ENCODE results near the gene TBC1D17. TPM values are rescaled to one million over a fixed set of nuclear protein-coding genes. Genes with fewer than 3 reads are reported as not detected.
A peak's percentile ranks its signal among the peaks of the same experiment; 100 is the strongest.

TBC1D17 gene
- total RNA-seq, 2 donors from 2014 or later: 33.0 to 51.4 TPM

DNA sequence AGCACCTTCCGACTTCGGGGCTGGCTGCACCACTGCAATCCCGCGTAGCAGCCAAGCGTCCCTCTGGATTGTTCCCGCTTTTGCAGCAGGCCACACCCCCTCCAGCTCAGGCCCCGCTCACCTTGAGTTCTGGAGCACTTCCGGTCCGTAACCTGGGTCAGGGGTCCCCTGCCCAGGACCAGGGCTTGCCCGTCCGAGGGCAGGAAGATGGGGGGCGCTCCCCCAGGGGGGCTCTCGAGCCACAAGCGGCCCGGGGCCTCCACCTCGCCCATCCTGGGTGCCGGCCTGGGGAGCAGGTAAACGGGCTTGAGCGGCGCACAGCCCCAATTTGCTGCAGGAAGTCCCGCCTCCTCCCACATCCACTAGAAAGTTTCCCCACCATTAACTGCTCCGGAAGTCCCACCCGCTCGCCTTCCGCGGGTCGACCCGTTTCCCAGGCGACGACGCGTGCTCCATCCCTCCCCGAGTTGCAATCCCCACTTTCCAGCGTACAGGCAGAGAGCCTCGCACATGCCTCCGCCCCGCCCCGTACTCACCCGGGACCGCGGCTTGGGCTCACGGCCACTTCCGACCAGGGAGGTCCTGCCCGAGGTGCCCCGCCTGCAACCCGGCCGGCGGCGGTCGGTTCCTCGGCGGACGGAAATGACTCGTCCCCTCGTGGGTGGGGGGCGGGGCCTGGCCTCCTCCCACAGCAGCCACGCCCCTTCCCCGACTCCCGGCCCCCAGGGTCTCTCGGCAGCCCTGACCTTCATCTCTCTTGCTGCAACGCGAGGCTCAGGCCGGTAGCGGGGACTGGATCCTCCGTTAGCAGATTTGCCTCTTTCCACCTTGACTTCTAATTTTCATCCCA, 10.3 kb upstream of the TBC1D17 start, which contains the start of gene PNKP:
Gene PNKP (minus strand): TSS at position 644 of the 850 bp plus-strand sequence. CDS start 372 bp downstream, at position 272.
- peak; percentile 91 for TF ChIP-seq POLR2AphosphoS5 (IDR thresholded peaks at IDR 0.05)
- TF ChIP-seq, protein P1, sequence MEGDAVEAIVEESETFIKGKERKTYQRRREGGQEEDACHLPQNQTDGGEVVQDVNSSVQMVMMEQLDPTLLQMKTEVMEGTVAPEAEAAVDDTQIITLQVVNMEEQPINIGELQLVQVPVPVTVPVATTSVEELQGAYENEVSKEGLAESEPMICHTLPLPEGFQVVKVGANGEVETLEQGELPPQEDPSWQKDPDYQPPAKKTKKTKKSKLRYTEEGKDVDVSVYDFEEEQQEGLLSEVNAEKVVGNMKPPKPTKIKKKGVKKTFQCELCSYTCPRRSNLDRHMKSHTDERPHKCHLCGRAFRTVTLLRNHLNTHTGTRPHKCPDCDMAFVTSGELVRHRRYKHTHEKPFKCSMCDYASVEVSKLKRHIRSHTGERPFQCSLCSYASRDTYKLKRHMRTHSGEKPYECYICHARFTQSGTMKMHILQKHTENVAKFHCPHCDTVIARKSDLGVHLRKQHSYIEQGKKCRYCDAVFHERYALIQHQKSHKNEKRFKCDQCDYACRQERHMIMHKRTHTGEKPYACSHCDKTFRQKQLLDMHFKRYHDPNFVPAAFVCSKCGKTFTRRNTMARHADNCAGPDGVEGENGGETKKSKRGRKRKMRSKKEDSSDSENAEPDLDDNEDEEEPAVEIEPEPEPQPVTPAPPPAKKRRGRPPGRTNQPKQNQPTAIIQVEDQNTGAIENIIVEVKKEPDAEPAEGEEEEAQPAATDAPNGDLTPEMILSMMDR (IDR thresholded peaks at IDR 0.05): no peak
- peak; percentile 61 for TF ChIP-seq POLR2A (IDR thresholded peaks at IDR 0.05)
- peaks cover 9% of the 10 kb centered on the region for H3K4me1 ChIP-seq (replicated peaks)
- intact Hi-C loops (cut with DNase I): no loop called here
- under 1% methylated on average over 60 of the region's 65 CpGs for WGBS
- no peaks in the 10 kb centered on the region for H3K9me3 ChIP-seq
- peak within 1 kb of the TSS; percentile 90 to 91 for H3K27ac ChIP-seq
- peak within 1 kb of the TSS; percentile 69 to 70 for H3K4me3 ChIP-seq
- H3K36me3 ChIP-seq: peaks cover 0 to 9% of the 10 kb centered on the region in 2 donors
- no peaks in the 10 kb centered on the region for H3K27me3 ChIP-seq (replicated peaks; ENCODE audit: insufficient read depth)
- DNase-seq (ENCODE audit: low spot score): peak; percentile 90

DNA sequence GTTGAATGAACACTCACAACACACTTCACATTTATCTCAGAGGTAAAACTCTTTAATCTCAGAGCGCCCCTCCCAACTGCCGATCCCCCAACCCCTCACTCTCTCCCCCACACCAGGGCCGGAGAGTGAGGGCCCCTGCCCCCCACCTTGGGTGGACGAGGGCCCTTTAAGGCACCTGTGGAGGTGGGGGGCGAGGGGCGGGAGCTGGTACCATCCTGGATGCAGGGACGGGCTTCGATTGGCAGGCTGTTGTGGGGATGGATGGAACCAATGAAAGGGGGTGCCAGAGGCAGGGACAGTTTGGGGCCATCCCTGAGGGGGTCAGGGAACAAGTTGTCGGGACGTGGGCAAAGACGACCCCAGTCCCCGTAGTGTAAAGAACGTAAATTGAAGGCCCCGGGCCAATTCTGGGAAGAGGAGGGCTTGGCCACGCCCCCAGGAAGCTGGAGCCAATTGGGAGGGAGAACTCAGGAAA, 8.5 kb upstream of the TBC1D17 start:
- H3K4me3 ChIP-seq: peak overlapping the region; percentile 20 to 27
- 3% methylated on average over 15 of the region's 15 CpGs for WGBS
- no peak for DNase-seq (ENCODE audit: low spot score)
- peaks cover 9% of the 10 kb centered on the region for H3K4me1 ChIP-seq (replicated peaks)
- peak overlapping the region; percentile 90 to 91 for H3K27ac ChIP-seq
- no peaks in the 10 kb centered on the region for H3K9me3 ChIP-seq
- no peaks in the 10 kb centered on the region for H3K27me3 ChIP-seq (replicated peaks; ENCODE audit: insufficient read depth)
- intact Hi-C loops (cut with DNase I): no loop called here
- no peak for TF ChIP-seq POLR2A (IDR thresholded peaks at IDR 0.05)
- TF ChIP-seq, protein P1 (IDR thresholded peaks at IDR 0.05): no peak
- peaks cover 0 to 1% of the 10 kb centered on the region in 2 donors for H3K36me3 ChIP-seq

DNA sequence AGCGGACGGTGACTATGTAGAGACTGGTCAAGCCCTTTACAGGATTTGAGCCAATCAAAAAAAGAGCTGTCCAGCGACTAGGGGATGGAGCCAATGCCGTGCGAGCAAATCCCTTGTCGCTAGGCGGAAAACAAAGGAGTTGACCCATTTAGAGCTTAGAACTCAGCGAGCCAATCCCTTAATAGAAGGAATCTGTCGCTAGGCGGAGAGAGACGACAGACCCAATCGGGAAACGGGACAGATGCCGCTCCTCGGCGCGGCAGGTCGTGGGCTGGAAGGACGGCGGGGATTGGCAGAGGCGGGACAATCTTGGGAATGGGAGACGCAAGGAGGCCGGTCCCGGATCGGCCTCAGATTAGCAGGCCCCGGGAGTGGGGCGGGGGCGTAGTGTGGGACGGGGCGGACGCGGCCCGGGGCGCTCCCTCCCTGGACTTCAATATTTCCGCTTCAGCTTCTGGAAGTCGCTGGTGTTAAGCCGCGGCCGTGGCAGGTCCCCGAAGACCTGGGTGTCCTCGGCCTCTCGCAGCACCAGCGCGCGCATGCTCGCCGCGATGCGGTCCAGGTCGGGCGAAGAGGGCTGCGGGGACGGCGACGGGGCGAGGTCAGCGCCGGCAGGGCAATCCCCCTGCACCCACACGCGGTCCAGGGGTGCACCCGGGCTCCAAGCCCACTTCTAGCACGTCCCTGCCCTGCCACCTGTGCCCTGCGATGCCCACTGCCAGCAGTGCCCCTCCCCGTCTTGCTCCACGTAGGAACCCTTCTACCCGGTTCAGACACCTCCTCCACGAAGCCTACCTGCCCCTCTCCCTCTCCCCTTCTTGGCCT, 7.8 kb upstream of the TBC1D17 start:
- no peaks in the 10 kb centered on the region for H3K9me3 ChIP-seq

DNA sequence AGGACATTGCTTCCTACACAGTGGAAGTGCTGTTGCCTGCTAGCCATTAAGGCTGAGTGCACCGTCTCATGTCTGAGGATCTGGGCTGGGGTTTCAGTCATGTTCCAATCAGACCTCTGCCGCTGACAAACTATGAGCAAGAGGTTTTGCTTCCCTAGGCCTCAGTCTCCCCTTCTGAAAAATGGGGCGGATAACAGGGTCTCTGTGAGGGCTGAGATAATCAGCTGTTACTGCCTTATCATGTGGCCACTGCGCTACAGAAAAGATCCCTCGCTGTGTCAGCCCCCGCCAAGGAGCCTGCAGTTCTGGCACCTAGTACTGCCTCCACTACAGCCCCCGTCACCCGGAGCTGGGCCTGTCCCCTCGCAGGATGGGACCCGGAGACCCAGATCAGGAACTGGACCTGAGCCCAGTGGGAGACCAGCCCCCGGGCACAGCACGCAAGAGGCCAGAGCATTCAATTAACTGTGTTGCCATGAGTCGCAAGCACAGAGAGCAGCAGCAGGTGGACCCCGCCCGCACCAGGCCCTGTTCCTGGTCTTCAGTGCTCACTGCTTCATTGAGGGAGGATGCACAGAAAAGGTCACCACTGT, 7.1 kb upstream of the TBC1D17 start:
- H3K27me3 ChIP-seq (replicated peaks; ENCODE audit: insufficient read depth): no peaks in the 10 kb centered on the region
- no peak for TF ChIP-seq POLR2A (IDR thresholded peaks at IDR 0.05)
- TF ChIP-seq, protein P1 (IDR thresholded peaks at IDR 0.05): no peak
- TF ChIP-seq POLR2AphosphoS5 (IDR thresholded peaks at IDR 0.05): no peak
- no peaks in the 10 kb centered on the region for H3K9me3 ChIP-seq
- DNase-seq (ENCODE audit: low spot score): no peak
- WGBS: 67% methylated on average over 15 of the region's 15 CpGs
- peaks cover 8% of the 10 kb centered on the region for H3K4me1 ChIP-seq (replicated peaks)
- H3K4me3 ChIP-seq: peak overlapping the region; percentile 42 to 45
- H3K27ac ChIP-seq: peak overlapping the region; percentile 91 to 92
- no peaks in the 10 kb centered on the region for H3K36me3 ChIP-seq
- intact Hi-C loops (cut with DNase I): no loop called here

More for the DNA sequence above, 7.8 kb upstream of the TBC1D17 start:
- DNase-seq (ENCODE audit: low spot score): peak; percentile 99
- intact Hi-C loops (cut with DNase I): no loop called here
- TF ChIP-seq POLR2AphosphoS5 (IDR thresholded peaks at IDR 0.05) (peak; percentile 98), POLR2A (IDR thresholded peaks at IDR 0.05) (peak; percentile 81)
- TF ChIP-seq, protein P1 (IDR thresholded peaks at IDR 0.05): peak in 3 of 4 experiments; percentile 25 to 87 (median 43)
- Histone ChIP-seq H3K27me3 (replicated peaks; ENCODE audit: insufficient read depth) (no peaks in the 10 kb centered on the region), H3K4me3 (peak overlapping the region; percentile 42 to 45), H3K4me1 (replicated peaks) (peaks cover 9% of the 10 kb centered on the region), H3K36me3 (no peaks in the 10 kb centered on the region), H3K27ac (peak overlapping the region; percentile 91 to 92)
- 2% methylated on average over 66 of the region's 67 CpGs for WGBS
